HG02610 (cell line): ENCODE data around the gene KRTAP5-6.

Experiments
- ATAC-seq: cut with Tn5 transposase; IDR thresholded peaks from one replicate; pipeline ENCODE4 v1.9.1; 2021; ENCODE audit warnings: mild to moderate bottlenecking, moderate library complexity; ENCODE audit not compliant: unreplicated experiment

KRTAP5-6 gene

GRCh38 chr11:1696608-1697570, at the start of gene KRTAP5-6:
Gene KRTAP5-6 (plus strand): TSS chr11:1697195. CDS start chr11:1697246, 51 bp downstream.
- no peak for ATAC-seq

GRCh38 chr11:1647901-1648652, 48.9 kb upstream of the KRTAP5-6 start:
- ATAC-seq, result no peak

GRCh38 chr11:1648653-1649420, 48.2 kb upstream of the KRTAP5-6 start:
- no peak for ATAC-seq

GRCh38 chr11:1650034-1650917, 46.7 kb upstream of the KRTAP5-6 start:
- no peak for ATAC-seq

GRCh38 chr11:1650918-1651262, 46.1 kb upstream of the KRTAP5-6 start:
- ATAC-seq, result no peak

GRCh38 chr11:1651411-1651980, 45.5 kb upstream of the KRTAP5-6 start:
- no peak for ATAC-seq

GRCh38 chr11:1652026-1652425, 45.0 kb upstream of the KRTAP5-6 start:
- ATAC-seq, result no peak

- ATAC-seq, result no peak
Measured at GRCh38 chr11:1652442-1652770, 44.6 kb upstream of the KRTAP5-6 start.

- no peak for ATAC-seq
Measured at GRCh38 chr11:1652771-1653540, 44.0 kb upstream of the KRTAP5-6 start.

- ATAC-seq, result no peak
Measured at GRCh38 chr11:1653541-1654387, 43.2 kb upstream of the KRTAP5-6 start.

- ATAC-seq, result no peak
Measured at GRCh38 chr11:1654388-1655167, 42.4 kb upstream of the KRTAP5-6 start.

GRCh38 chr11:1655168-1656060, 41.6 kb upstream of the KRTAP5-6 start:
- ATAC-seq, result no peak

GRCh38 chr11:1656061-1656441, 40.9 kb upstream of the KRTAP5-6 start:
- no peak for ATAC-seq

- no peak for ATAC-seq
Measured at GRCh38 chr11:1656670-1657069, 40.3 kb upstream of the KRTAP5-6 start.

- ATAC-seq, result no peak
Measured at GRCh38 chr11:1659506-1659905, 37.5 kb upstream of the KRTAP5-6 start.

GRCh38 chr11:1660111-1660867, 36.7 kb upstream of the KRTAP5-6 start:
- ATAC-seq, result no peak
